Naive B cell (primary cell): ENCODE measurements around the gene ISG20. TPM values are rescaled to one million over a fixed set of nuclear protein-coding genes. Genes with fewer than 3 reads are reported as not detected.
A peak's percentile ranks its signal among the peaks of the same experiment; 100 is the strongest.

Source experiments
- ATAC-seq, 2 donors: fragments of 150-1000 bp; cut with Tn5 transposase; 2 replicates each; pipeline ENCODE4 v1.10.0; 2021; ENCODE audit warnings: low read depth in 2 of 2, mild to moderate bottlenecking in 2 of 2, moderate library complexity in 2 of 2
- DNase-seq: peaks from one replicate; pipeline ENCODE4 v3.0.0; 2022
- H3K27ac Mint-ChIP-seq, 6 donors: one replicate each; pipeline ENCODE4 v1.8.0; 2020 to 2022; ENCODE audit warnings: mild to moderate bottlenecking in 6 of 6, mixed read lengths in 6 of 6, moderate library complexity in 5 of 6, inconsistent platforms in 2 of 6
- H3K27me3 Mint-ChIP-seq, 3 donors: one replicate each; pipeline ENCODE4 v1.8.0; 2021 to 2022; ENCODE audit warnings: mixed read lengths in 3 of 3, mild to moderate bottlenecking in 1 of 3
- H3K36me3 Mint-ChIP-seq, 2 donors: one replicate each; pipeline ENCODE4 v1.8.0; 2020 to 2022; ENCODE audit warnings: mixed read lengths in 2 of 2, inconsistent platforms in 1 of 2, mild to moderate bottlenecking in 1 of 2
- H3K4me1 Mint-ChIP-seq, 3 donors: one replicate each; pipeline ENCODE4 v1.8.0; 2020 to 2022; ENCODE audit warnings: mixed read lengths in 3 of 3, inconsistent platforms in 1 of 3, mild to moderate bottlenecking in 1 of 3, moderate library complexity in 1 of 3
- H3K4me3 Mint-ChIP-seq, 8 donors: one replicate each; pipeline ENCODE4 v1.8.0; 2020 to 2022; ENCODE audit warnings: mild to moderate bottlenecking in 8 of 8, mixed read lengths in 8 of 8, moderate library complexity in 8 of 8, inconsistent platforms in 2 of 8
- H3K9me3 Mint-ChIP-seq, 7 donors: one replicate each; pipeline ENCODE4 v1.8.0; 2020 to 2022; ENCODE audit warnings: mixed read lengths in 7 of 7, mild to moderate bottlenecking in 5 of 7, inconsistent platforms in 2 of 7, moderate library complexity in 1 of 7
- polyA plus RNA-seq, 6 donors: library from polyadenylated mRNA; unstranded; fragments of 300-500 nt; fragmentation: Illumina TruSeq; gene quantifications; one replicate each; pipeline ENCODE4 v1.2.3, GENCODE V29; 2021; ENCODE audit warnings: low read depth in 6 of 6

The ISG20 gene
- polyA plus RNA-seq, 6 donors from 2014 or later, result 638 to 1,304 (median 969) TPM

- Mint-ChIP-seq H3K27me3 (peaks cover 3 to 12% (median 5%) of the 10 kb centered on the region in 3 donors), H3K4me1 (peaks cover 43 to 67% (median 53%) of the 10 kb centered on the region in 3 donors), H3K9me3 (no peaks in the 10 kb centered on the region), H3K27ac (peak overlapping the region; percentile 90 to 97 (median 96)), H3K36me3 (peaks cover 7 to 10% of the 10 kb centered on the region in 2 donors), H3K4me3 (peak overlapping the region; percentile 83 to 97 (median 91))
- DNase-seq (no peak), ATAC-seq (no peak)
Measured at GRCh38 chr15:88623061-88623460, 15.8 kb upstream of the ISG20 start.

DNA sequence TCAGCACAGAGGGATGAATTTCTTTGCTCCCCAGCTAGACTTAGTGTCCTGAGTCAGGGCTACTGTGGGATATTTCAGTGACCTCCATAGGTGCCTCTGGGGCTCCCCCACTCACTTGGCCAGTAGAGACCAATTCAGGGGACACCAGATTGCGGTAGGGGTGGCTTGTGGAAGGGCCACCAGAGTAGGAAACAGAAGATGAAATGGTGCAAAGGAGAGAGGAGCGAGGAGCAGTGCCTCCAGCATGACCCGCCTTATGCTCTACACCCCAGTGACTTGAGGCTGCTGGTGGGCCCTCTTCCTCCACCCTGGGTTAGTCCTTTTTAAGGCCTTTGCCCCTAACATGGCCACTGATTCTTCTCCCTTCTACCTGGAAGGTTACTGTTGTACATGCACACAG lies 15.2 kb upstream of the ISG20 start:
- Mint-ChIP-seq H3K9me3 (no peaks in the 10 kb centered on the region), H3K27me3 (peaks cover 0 to 9% (median 5%) of the 10 kb centered on the region in 3 donors), H3K4me3 (peak overlapping the region; percentile 44 to 97 (median 87)), H3K36me3 (peaks cover 7 to 10% of the 10 kb centered on the region in 2 donors), H3K27ac (peak overlapping the region in 5 of 6 donors; percentile 19 to 95 (median 90)), H3K4me1 (peaks cover 47 to 71% (median 58%) of the 10 kb centered on the region in 3 donors)
- DNase-seq (no peak), ATAC-seq (no peak)

GRCh38 chr15:88624156-88624970 lies 14.5 kb upstream of the ISG20 start:
- ATAC-seq (peak; percentile 17 to 20), DNase-seq (peak; percentile 66)
- H3K27me3 Mint-ChIP-seq, result peaks cover 0 to 8% (median 5%) of the 10 kb centered on the region in 3 donors
- H3K4me1 Mint-ChIP-seq, result peaks cover 48 to 78% (median 66%) of the 10 kb centered on the region in 3 donors
- H3K9me3 Mint-ChIP-seq, result no peaks in the 10 kb centered on the region
- H3K4me3 Mint-ChIP-seq, result peak overlapping the region; percentile 44 to 86 (median 76)
- H3K36me3 Mint-ChIP-seq, result peaks cover 13% of the 10 kb centered on the region in 2 donors
- H3K27ac Mint-ChIP-seq, result peak overlapping the region; percentile 90 to 98 (median 95)

DNA sequence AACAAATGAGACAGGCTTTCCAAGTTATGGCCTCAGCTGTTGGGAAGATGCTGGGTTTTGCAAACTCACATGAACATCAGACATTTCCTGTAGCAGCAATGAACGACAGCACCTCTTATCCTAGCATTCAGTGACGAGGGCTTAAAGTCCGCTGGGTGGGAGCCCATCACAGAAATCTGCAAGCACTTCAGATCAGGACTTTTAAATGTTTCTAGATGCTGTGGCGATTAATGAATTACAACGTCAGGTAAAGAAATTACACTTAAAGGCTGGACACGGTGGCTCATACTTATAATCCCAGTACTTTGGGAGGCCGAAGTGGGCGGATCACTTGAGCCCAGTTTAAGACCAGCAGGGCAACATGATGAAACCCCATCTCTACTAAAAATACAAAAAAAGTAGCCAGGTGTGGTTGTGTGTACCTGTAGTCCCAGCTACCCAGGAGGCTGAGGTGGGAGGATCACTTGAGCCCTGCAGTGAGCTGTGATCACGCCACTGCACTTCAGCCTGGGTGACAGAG lies 13.8 kb upstream of the ISG20 start:
- DNase-seq (no peak), ATAC-seq (no peak)
- Mint-ChIP-seq H3K9me3 (no peaks in the 10 kb centered on the region), H3K4me3 (peak overlapping the region in 2 of 8 donors; percentile 33 to 76), H3K27ac (peak overlapping the region in 4 of 6 donors; percentile 90 to 98 (median 96)), H3K27me3 (peaks cover 0 to 1% (median 0%) of the 10 kb centered on the region in 3 donors), H3K4me1 (peaks cover 55 to 85% (median 72%) of the 10 kb centered on the region in 3 donors), H3K36me3 (peaks cover 19 to 20% of the 10 kb centered on the region in 2 donors)

DNA sequence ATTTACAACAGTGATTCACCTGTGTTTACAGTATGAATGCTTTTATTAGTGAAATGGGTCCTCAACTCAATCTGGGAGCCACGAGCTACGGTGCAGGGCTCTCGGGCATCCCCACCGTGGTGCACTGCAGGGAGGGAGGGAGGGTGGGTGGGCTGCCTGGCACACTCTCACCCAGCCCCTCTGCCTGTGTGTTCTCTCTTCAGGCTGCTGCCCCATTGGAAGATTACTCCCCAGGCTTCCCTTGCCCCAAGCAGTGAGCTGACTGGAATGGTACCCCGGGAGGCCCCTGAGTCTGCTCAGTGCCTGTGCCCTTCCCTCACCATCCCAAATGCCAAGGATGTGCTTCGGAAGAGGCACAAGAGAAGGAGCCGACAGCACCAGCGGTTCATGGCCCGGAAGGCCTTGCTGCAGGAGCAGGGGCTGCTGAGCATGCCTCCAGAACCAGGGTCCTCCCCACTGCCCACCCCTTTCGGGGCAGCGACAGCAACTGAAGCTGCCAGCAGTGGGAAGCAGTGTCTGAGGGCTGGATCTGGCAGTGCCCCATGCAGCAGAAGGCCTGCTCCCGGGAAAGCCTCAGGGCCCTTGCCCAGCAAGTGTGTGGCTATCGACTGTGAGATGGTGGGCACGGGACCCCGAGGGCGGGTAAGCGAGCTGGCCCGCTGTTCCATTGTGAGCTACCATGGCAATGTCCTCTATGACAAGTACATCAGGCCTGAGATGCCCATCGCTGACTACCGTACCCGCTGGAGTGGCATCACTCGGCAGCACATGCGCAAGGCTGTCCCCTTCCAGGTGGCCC lies 12.7 kb upstream of the ISG20 start:
- Mint-ChIP-seq H3K36me3 (peaks cover 24% of the 10 kb centered on the region in 2 donors), H3K4me3 (peak overlapping the region in 1 of 8 donors; percentile 23), H3K4me1 (peaks cover 63 to 89% (median 77%) of the 10 kb centered on the region in 3 donors), H3K27ac (peak overlapping the region in 4 of 6 donors; percentile 44 to 98 (median 82)), H3K9me3 (no peaks in the 10 kb centered on the region), H3K27me3 (no peaks in the 10 kb centered on the region)
- DNase-seq (no peak), ATAC-seq (no peak)

GRCh38 chr15:88627463-88627862 lies 11.4 kb upstream of the ISG20 start:
- Mint-ChIP-seq H3K27me3 (no peaks in the 10 kb centered on the region), H3K4me3 (peak overlapping the region; percentile 48 to 90 (median 75)), H3K9me3 (no peaks in the 10 kb centered on the region), H3K36me3 (peaks cover 24% of the 10 kb centered on the region in 2 donors), H3K4me1 (peaks cover 56 to 92% (median 76%) of the 10 kb centered on the region in 3 donors), H3K27ac (peak overlapping the region; percentile 88 to 99 (median 98))
- ATAC-seq, result peak; percentile 92 to 93
- peak; percentile 75 for DNase-seq

- Mint-ChIP-seq H3K27ac (peak overlapping the region; percentile 88 to 99 (median 98)), H3K36me3 (peaks cover 24 to 29% of the 10 kb centered on the region in 2 donors), H3K4me3 (peak overlapping the region; percentile 47 to 90 (median 75)), H3K4me1 (peaks cover 54 to 91% (median 75%) of the 10 kb centered on the region in 3 donors), H3K27me3 (no peaks in the 10 kb centered on the region), H3K9me3 (no peaks in the 10 kb centered on the region)
- no peak for ATAC-seq
- DNase-seq, result no peak
Measured at GRCh38 chr15:88628018-88628654, 10.7 kb upstream of the ISG20 start.

GRCh38 chr15:88629071-88629470 lies 9.7 kb upstream of the ISG20 start:
- Mint-ChIP-seq H3K4me1 (peaks cover 46 to 89% (median 71%) of the 10 kb centered on the region in 3 donors), H3K4me3 (peak overlapping the region in 3 of 8 donors; percentile 5 to 83 (median 23)), H3K27ac (peak overlapping the region in 5 of 6 donors; percentile 26 to 98 (median 60)), H3K9me3 (no peaks in the 10 kb centered on the region), H3K36me3 (peaks cover 24 to 30% of the 10 kb centered on the region in 2 donors), H3K27me3 (no peaks in the 10 kb centered on the region)
- DNase-seq (no peak), ATAC-seq (no peak)

GRCh38 chr15:88630141-88630721 lies 8.6 kb upstream of the ISG20 start:
- peaks cover 44 to 89% (median 73%) of the 10 kb centered on the region in 3 donors for H3K4me1 Mint-ChIP-seq
- H3K36me3 Mint-ChIP-seq, result peaks cover 24 to 30% of the 10 kb centered on the region in 2 donors
- no peaks in the 10 kb centered on the region for H3K9me3 Mint-ChIP-seq
- ATAC-seq, result no peak
- peak overlapping the region; percentile 49 to 97 (median 90) for H3K27ac Mint-ChIP-seq
- DNase-seq, result no peak
- H3K4me3 Mint-ChIP-seq, result peak overlapping the region in 7 of 8 donors; percentile 23 to 74 (median 57)
- H3K27me3 Mint-ChIP-seq, result no peaks in the 10 kb centered on the region

GRCh38 chr15:88630798-88631463 lies 7.9 kb upstream of the ISG20 start:
- H3K36me3 Mint-ChIP-seq, result peaks cover 24 to 30% of the 10 kb centered on the region in 2 donors
- H3K4me1 Mint-ChIP-seq, result peaks cover 45 to 92% (median 76%) of the 10 kb centered on the region in 3 donors
- no peaks in the 10 kb centered on the region for H3K9me3 Mint-ChIP-seq
- DNase-seq (no peak), ATAC-seq (no peak)
- H3K4me3 Mint-ChIP-seq, result peak overlapping the region in 4 of 8 donors; percentile 9 to 59 (median 35)
- peak overlapping the region in 5 of 6 donors; percentile 38 to 97 (median 89) for H3K27ac Mint-ChIP-seq
- no peaks in the 10 kb centered on the region for H3K27me3 Mint-ChIP-seq

GRCh38 chr15:88631464-88632028 lies 7.3 kb upstream of the ISG20 start:
- no peaks in the 10 kb centered on the region for H3K9me3 Mint-ChIP-seq
- DNase-seq, result no peak
- peaks cover 51 to 95% (median 82%) of the 10 kb centered on the region in 3 donors for H3K4me1 Mint-ChIP-seq
- H3K27ac Mint-ChIP-seq, result peak overlapping the region in 5 of 6 donors; percentile 72 to 97 (median 78)
- peak overlapping the region in 2 of 8 donors; percentile 53 to 72 for H3K4me3 Mint-ChIP-seq
- no peaks in the 10 kb centered on the region for H3K27me3 Mint-ChIP-seq
- ATAC-seq, result no peak
- peaks cover 24 to 33% of the 10 kb centered on the region in 2 donors for H3K36me3 Mint-ChIP-seq
